HEK293 (cell line): ENCODE measurements around the gene LACC1.

Experiments used
- CTCF ChIA-PET: fragments of 350-600 bp; formaldehyde crosslinking; extraction: SDS; loops from one replicate; lab custom pipeline; 2021; ENCODE audit warnings: antibody characterized with exemption; lab: Yijun Ruan, JAX
- POLR2A ChIA-PET: fragments of 300-600 bp; formaldehyde crosslinking; extraction: SDS; loops from one replicate; lab custom pipeline; 2020; ENCODE audit warnings: antibody characterized with exemption, inconsistent platforms; lab: Yijun Ruan, JAX
- H3K27ac ChIP-seq: fragments of 200-500 bp; sonication (Bioruptor generic); 2 replicates; pipeline ENCODE4 v1.5.1; 2014; ENCODE audit warnings: low read depth, low read length, control low read depth, inconsistent platforms; ENCODE audit errors: extremely low read depth
- H3K36me3 ChIP-seq, 2 experiments: fragments of 200-500 bp in 1 of 2; sonication (Bioruptor generic) in 1 of 2; 1 replicate in 1 of 2; 2 replicates in 1 of 2; pipeline ENCODE4 v1.5.1; 2014 to 2017; ENCODE audit warnings: inconsistent platforms in 2 of 2, low read length in 2 of 2; ENCODE audit not compliant: control insufficient read depth in 2 of 2, insufficient read depth in 1 of 2
- H3K4me1 ChIP-seq: fragments of 200-500 bp; sonication (Bioruptor generic); 2 replicates; pipeline ENCODE4 v1.5.1; 2014; ENCODE audit warnings: mild to moderate bottlenecking, low read length, inconsistent platforms; ENCODE audit not compliant: control insufficient read depth, insufficient read depth
- H3K4me3 ChIP-seq: 2 replicates; pipeline ENCODE4 v1.5.1; 2011; ENCODE audit warnings: low read depth, mild to moderate bottlenecking, control low read depth, low read length, moderate library complexity
- H3K9me3 ChIP-seq: fragments of 200-500 bp; sonication (Bioruptor generic); 2 replicates; pipeline ENCODE4 v1.5.1; 2014; ENCODE audit warnings: low read depth, low read length, inconsistent platforms; ENCODE audit not compliant: control insufficient read depth, insufficient read depth
- GLIS2 ChIP-seq: fragments of 450-650 bp; formaldehyde crosslinking; IDR thresholded peaks from 2 replicates; pipeline ENCODE4 v1.5.1; 2016; ENCODE audit warnings: missing biosample characterization, missing genetic modification characterization
- KLF7 ChIP-seq: fragments of 450-650 bp; formaldehyde crosslinking; IDR thresholded peaks from 2 replicates; pipeline ENCODE4 v1.5.1; 2016; ENCODE audit warnings: missing biosample characterization, missing genetic modification characterization, borderline replicate concordance
- OVOL3 ChIP-seq: fragments of 450-650 bp; formaldehyde crosslinking; IDR thresholded peaks from 2 replicates; pipeline ENCODE4 v1.5.1; 2016; ENCODE audit warnings: missing biosample characterization, missing genetic modification characterization
- SCRT1 ChIP-seq: fragments of 450-650 bp; formaldehyde crosslinking; IDR thresholded peaks from 2 replicates; pipeline ENCODE4 v1.5.1; 2016; ENCODE audit warnings: missing biosample characterization, missing genetic modification characterization, borderline replicate concordance
- SP3 ChIP-seq: fragments of 450-650 bp; formaldehyde crosslinking; IDR thresholded peaks from 2 replicates; pipeline ENCODE4 v1.5.1; 2016; ENCODE audit warnings: missing biosample characterization, missing genetic modification characterization
- ZBTB11 ChIP-seq: fragments of 450-650 bp; formaldehyde crosslinking; conservative IDR thresholded peaks from 2 replicates; pipeline ENCODE4 v1.5.1; 2016; ENCODE audit warnings: low read depth, missing biosample characterization, missing genetic modification characterization
- ZIC2 ChIP-seq: fragments of 450-650 bp; formaldehyde crosslinking; IDR thresholded peaks from 2 replicates; pipeline ENCODE4 v1.5.1; 2016; ENCODE audit warnings: missing biosample characterization, missing genetic modification characterization
- ZNF121 ChIP-seq: fragments of 450-650 bp; formaldehyde crosslinking; IDR thresholded peaks from 2 replicates; pipeline ENCODE4 v1.5.1; 2016; ENCODE audit warnings: missing biosample characterization, missing genetic modification characterization
- ZNF133 ChIP-seq: fragments of 450-650 bp; formaldehyde crosslinking; IDR thresholded peaks from 2 replicates; pipeline ENCODE4 v1.5.1; 2016; ENCODE audit warnings: missing biosample characterization, missing genetic modification characterization
- ZNF184 ChIP-seq: fragments of 450-650 bp; IDR thresholded peaks from 2 replicates; pipeline ENCODE4 v1.5.1; 2018; ENCODE audit warnings: missing biosample characterization, mild to moderate bottlenecking, missing genetic modification characterization
- ZNF280D ChIP-seq: fragments of 450-650 bp; formaldehyde crosslinking; IDR thresholded peaks from 2 replicates; pipeline ENCODE4 v1.5.1; 2016; ENCODE audit warnings: missing biosample characterization, missing genetic modification characterization
- ZNF416 ChIP-seq: fragments of 450-650 bp; formaldehyde crosslinking; IDR thresholded peaks from 2 replicates; pipeline ENCODE4 v1.5.1; 2016; ENCODE audit warnings: missing biosample characterization, missing genetic modification characterization
- ZNF433 ChIP-seq: fragments of 450-650 bp; formaldehyde crosslinking; IDR thresholded peaks from 2 replicates; pipeline ENCODE4 v1.5.1; 2016; ENCODE audit warnings: missing biosample characterization, missing genetic modification characterization, low read depth
- ZNF544 ChIP-seq: fragments of 450-650 bp; formaldehyde crosslinking; IDR thresholded peaks from 2 replicates; pipeline ENCODE4 v1.5.0; 2017; ENCODE audit warnings: missing biosample characterization, missing genetic modification characterization
- ZNF585B ChIP-seq: fragments of 450-650 bp; formaldehyde crosslinking; IDR thresholded peaks from 2 replicates; pipeline ENCODE4 v1.5.1; 2016; ENCODE audit warnings: missing biosample characterization, missing genetic modification characterization
- ZNF660 ChIP-seq: fragments of 450-650 bp; IDR thresholded peaks from 2 replicates; pipeline ENCODE4 v1.5.1; 2018; ENCODE audit warnings: missing biosample characterization, mild to moderate bottlenecking, missing genetic modification characterization
- ZNF670 ChIP-seq: fragments of 450-650 bp; formaldehyde crosslinking; IDR thresholded peaks from 2 replicates; pipeline ENCODE4 v1.5.1; 2016; ENCODE audit warnings: missing biosample characterization, missing genetic modification characterization, low read depth
- ZNF707 ChIP-seq: fragments of 450-650 bp; formaldehyde crosslinking; IDR thresholded peaks from 2 replicates; pipeline ENCODE4 v1.5.1; 2016; ENCODE audit warnings: missing biosample characterization, missing genetic modification characterization

LACC1 gene

GRCh38 chr13:43883631-43884030 lies 3.9 kb downstream of the LACC1 start:
- POLR2A ChIA-PET = no interaction called here
- CTCF ChIA-PET = interaction anchor here (0.7 kb wide), 2 partner anchors 16 to 276 kb away, joined by 3 read pairs; no protein-coding TSS in a partner anchor
- Histone ChIP-seq H3K36me3 (peaks cover 0 to 3% of the 10 kb centered on the region in 2 experiments; a peak in 1 of 3 replicates), H3K27ac (no peak overlapping the region), H3K9me3 (no peaks in the 10 kb centered on the region), H3K4me1 (no peaks in the 10 kb centered on the region), H3K4me3 (no peak overlapping the region)
- no peak for TF ChIP-seq ZNF660 (tag by site-specific recombination)
- no peak for TF ChIP-seq KLF7 (tag by site-specific recombination)
- no peak for TF ChIP-seq ZNF544 (tag by site-specific recombination)
- TF ChIP-seq ZNF416 (tag by site-specific recombination) = no peak
- TF ChIP-seq SCRT1 = no peak
- TF ChIP-seq GLIS2 (tag by site-specific recombination) = no peak
- no peak for TF ChIP-seq ZNF133 (tag by site-specific recombination)
- TF ChIP-seq ZNF433 (tag by site-specific recombination) = no peak
- TF ChIP-seq ZNF670 (tag by site-specific recombination) = no peak
- TF ChIP-seq ZIC2 (tag by site-specific recombination) = no peak
- TF ChIP-seq ZNF121 (tag by site-specific recombination) = no peak

- POLR2A ChIA-PET = no interaction called here
- no peak for TF ChIP-seq SP3 (tag by site-specific recombination)
- no peak for TF ChIP-seq OVOL3 (tag by site-specific recombination)
- no peak for TF ChIP-seq ZNF707 (tag by site-specific recombination)
- no peak for TF ChIP-seq ZBTB11 (tag by site-specific recombination)
- no peak for TF ChIP-seq ZNF585B (tag by site-specific recombination)
- no peak for TF ChIP-seq ZNF184
- TF ChIP-seq ZNF280D (tag by site-specific recombination) = no peak
- TF ChIP-seq, all 188 proteins: peak for 0
- no peaks in the 10 kb centered on the region for H3K4me1 ChIP-seq
- peaks cover 0 to 3% of the 10 kb centered on the region in 2 experiments; a peak in 1 of 3 replicates for H3K36me3 ChIP-seq
- no peaks in the 10 kb centered on the region for H3K9me3 ChIP-seq
- no peak overlapping the region for H3K27ac ChIP-seq
- CTCF ChIA-PET = interaction anchor here (0.7 kb wide), 3 partner anchors 15 to 1298 kb away, joined by 3 to 4 read pairs (median 3); no protein-coding TSS in a partner anchor
- H3K4me3 ChIP-seq = no peak overlapping the region
These were observed 4.5 kb downstream of the LACC1 start for GRCh38 chr13:43884222-43884621.
